HepG2 (cell line): Measurements from ENCODE around the gene CRIP1. TPM values are rescaled to one million over a fixed set of nuclear protein-coding genes. Genes with fewer than 3 reads are reported as not detected.

Source experiments
- CCDC6 ChIP-seq: sonication (generic); formaldehyde crosslinking; IDR thresholded peaks from 2 replicates; pipeline ENCODE4 v1.8.1; 2022; ENCODE audit warnings: mild to moderate bottlenecking, missing genetic modification reagents, moderate library complexity
- HNRNPLL ChIP-seq: fragments of 200-400 bp; formaldehyde crosslinking; IDR thresholded peaks from 2 replicates; pipeline ENCODE4 v1.6.1; 2017; ENCODE audit warnings: mild to moderate bottlenecking, low read depth, low read length; ENCODE audit not compliant: poor library complexity, severe bottlenecking
- IRF9 ChIP-seq: sonication (generic); formaldehyde crosslinking; IDR thresholded peaks from 2 replicates; pipeline ENCODE4 v1.8.0; 2022; ENCODE audit warnings: missing genetic modification reagents, mild to moderate bottlenecking, borderline replicate concordance
- MIER2 ChIP-seq: IDR thresholded peaks from 2 replicates; pipeline ENCODE4 v1.6.1; 2016; ENCODE audit warnings: missing biosample characterization, missing genetic modification reagents
- SPEN ChIP-seq: sonication (generic); formaldehyde crosslinking; IDR thresholded peaks from 2 replicates; pipeline ENCODE4 v1.5.1; 2020; ENCODE audit warnings: low read depth, mild to moderate bottlenecking, missing genetic modification reagents
- SRY ChIP-seq: sonication (generic); formaldehyde crosslinking; IDR thresholded peaks from 2 replicates; pipeline ENCODE4 v1.8.0; 2022; ENCODE audit warnings: mild to moderate bottlenecking, missing genetic modification reagents
- TBX3 ChIP-seq: fragments of 450-650 bp; IDR thresholded peaks from 2 replicates; pipeline ENCODE4 v1.6.1; 2017; ENCODE audit warnings: antibody characterized with exemption, mild to moderate bottlenecking, inconsistent platforms, borderline replicate concordance
- TCF12 ChIP-seq, 2 experiments: fragments of 450-650 bp in 1 of 2; sonication (generic) in 1 of 2; formaldehyde crosslinking in 1 of 2; IDR thresholded peaks; 2 replicates each; pipeline versions ENCODE4 v1.6.1 to v1.8.0; 2017 to 2022; ENCODE audit warnings: antibody characterized with exemption in 1 of 2, mild to moderate bottlenecking in 1 of 2, missing genetic modification reagents in 1 of 2, moderate library complexity in 1 of 2
- ZFP82 ChIP-seq: sonication (generic); formaldehyde crosslinking; IDR thresholded peaks from 2 replicates; pipeline ENCODE4 v1.5.1; 2020; ENCODE audit warnings: mild to moderate bottlenecking, missing genetic modification reagents, borderline replicate concordance
- ZFX ChIP-seq: sonication (generic); formaldehyde crosslinking; IDR thresholded peaks from 2 replicates; pipeline ENCODE4 v1.4.0; 2020; ENCODE audit warnings: mild to moderate bottlenecking, low read depth, missing genetic modification reagents, moderate library complexity
- ZNF280B ChIP-seq: sonication (generic); formaldehyde crosslinking; IDR thresholded peaks from 2 replicates; pipeline ENCODE4 v1.5.0; 2020; ENCODE audit warnings: missing genetic modification reagents, mild to moderate bottlenecking, borderline replicate concordance
- ZNF687 ChIP-seq: sonication (generic); formaldehyde crosslinking; IDR thresholded peaks from 2 replicates; pipeline ENCODE4 v1.5.1; 2020; ENCODE audit warnings: mild to moderate bottlenecking, missing genetic modification reagents, moderate library complexity
- polyA plus RNA-seq, 8 experiments: library from polyadenylated mRNA; depleted of rRNA in 3 of 8; stranded (reverse) in 7 of 8; unstranded in 1 of 8; fragments of >200 nt; fragmentation: Illumina TruSeq in 4 of 8; extraction: Trizol in 4 of 8; gene quantifications; 2 replicates each; pipeline versions ENCODE4 v1.2.1 to v1.2.3, GENCODE V29; 2011 to 2016; ENCODE audit warnings: low read depth in 4 of 8, missing spikeins in 1 of 8, mixed read lengths in 1 of 8; ENCODE audit not compliant: insufficient read depth in 1 of 8
- total RNA-seq, 5 experiments: library from RNA; depleted of rRNA; stranded (reverse); fragments of >200 nt; fragmentation: Illumina TruSeq; extraction: Trizol; gene quantifications; 2 replicates each; pipeline ENCODE4 v1.2.3, GENCODE V29; 2016; ENCODE audit warnings: low read depth in 1 of 5
- TF ChIP-seq, protein P1 (sequence below): sonication (generic); formaldehyde crosslinking; IDR thresholded peaks from 2 replicates; pipeline ENCODE4 v1.5.0; 2020; ENCODE audit warnings: missing genetic modification reagents, mild to moderate bottlenecking, borderline replicate concordance
- TF ChIP-seq, protein P2 (sequence below): sonication (generic); formaldehyde crosslinking; IDR thresholded peaks from 2 replicates; pipeline ENCODE4 v1.4.0; 2020; ENCODE audit warnings: missing genetic modification reagents, borderline replicate concordance

CRIP1 gene
- total and polyA plus RNA-seq, 2 of the 13 experiments (the other 11 are each of a cell fraction or from before 2014, with no cell fraction given), result 53.9 to 59.5 TPM

DNA sequence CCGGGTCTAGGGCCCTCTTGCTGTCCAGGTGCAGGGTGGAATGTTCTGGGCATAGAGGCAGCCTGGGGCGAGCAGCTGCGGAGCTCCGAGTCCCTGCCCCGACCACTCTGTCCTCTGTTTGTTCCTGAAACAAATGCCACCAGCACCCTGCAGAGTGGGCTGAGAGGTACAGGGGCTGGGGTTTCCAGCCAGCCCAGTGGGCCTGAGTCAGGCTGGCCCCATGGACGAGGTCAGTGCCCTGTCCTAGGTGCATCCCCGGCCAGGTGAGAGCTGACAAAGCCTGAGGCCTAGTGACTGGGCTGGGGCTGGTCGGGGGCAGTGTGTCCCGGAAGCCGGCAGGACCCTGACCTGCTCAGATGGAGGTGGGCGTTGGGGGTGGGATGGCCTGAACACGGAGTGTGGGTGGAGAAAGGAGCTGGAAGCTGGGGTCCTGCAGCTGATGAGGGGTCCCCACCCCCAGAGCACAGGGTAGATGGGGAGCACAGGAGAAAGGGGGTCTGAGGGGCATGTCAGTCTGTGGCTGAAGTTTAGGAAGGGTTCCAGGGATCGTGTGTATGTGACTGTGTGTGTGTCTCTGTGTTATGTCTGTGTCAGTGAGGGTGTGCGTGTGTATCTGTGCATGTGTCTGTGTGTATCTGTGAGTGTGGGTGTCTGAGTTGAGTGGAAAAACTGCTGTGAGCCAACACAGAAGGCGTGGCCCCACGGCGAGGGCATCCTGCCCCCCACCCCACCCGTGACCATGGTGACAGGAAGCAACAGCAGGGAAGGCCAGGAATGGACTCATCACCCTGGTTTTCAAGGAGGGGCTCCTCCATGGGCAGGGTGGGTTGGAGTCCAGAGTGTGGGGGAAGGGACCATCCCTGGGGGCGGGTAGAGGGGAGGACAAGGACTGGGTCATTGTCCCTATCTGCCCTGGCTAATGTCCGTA is 2.4 kb upstream of the CRIP1 start (continued):
- TF ChIP-seq IRF9 (no peak), ZNF687 (peak; percentile 56), HNRNPLL (no peak), TCF12 (IDR thresholded peaks at IDR 0.05) (no peak), TCF12 (CRISPR knock-in tag; IDR thresholded peaks at IDR 0.05) (no peak), SRY (CRISPR knock-in tag) (no peak), MIER2 (CRISPR knock-in tag) (no peak), ZFX (peak; percentile 65), ZFP82 (CRISPR knock-in tag) (no peak), CCDC6 (CRISPR knock-in tag) (no peak), TBX3 (no peak), SPEN (CRISPR knock-in tag) (0 out of 2 replicates have a peak, but pooled peaks have one; percentile 26), ZNF280B (CRISPR knock-in tag) (peak; percentile 14; the same call in 1 of the 2 replicates)
- TF ChIP-seq, protein P1, sequence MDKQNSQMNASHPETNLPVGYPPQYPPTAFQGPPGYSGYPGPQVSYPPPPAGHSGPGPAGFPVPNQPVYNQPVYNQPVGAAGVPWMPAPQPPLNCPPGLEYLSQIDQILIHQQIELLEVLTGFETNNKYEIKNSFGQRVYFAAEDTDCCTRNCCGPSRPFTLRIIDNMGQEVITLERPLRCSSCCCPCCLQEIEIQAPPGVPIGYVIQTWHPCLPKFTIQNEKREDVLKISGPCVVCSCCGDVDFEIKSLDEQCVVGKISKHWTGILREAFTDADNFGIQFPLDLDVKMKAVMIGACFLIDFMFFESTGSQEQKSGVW, result no peak
- TF ChIP-seq, protein P2, sequence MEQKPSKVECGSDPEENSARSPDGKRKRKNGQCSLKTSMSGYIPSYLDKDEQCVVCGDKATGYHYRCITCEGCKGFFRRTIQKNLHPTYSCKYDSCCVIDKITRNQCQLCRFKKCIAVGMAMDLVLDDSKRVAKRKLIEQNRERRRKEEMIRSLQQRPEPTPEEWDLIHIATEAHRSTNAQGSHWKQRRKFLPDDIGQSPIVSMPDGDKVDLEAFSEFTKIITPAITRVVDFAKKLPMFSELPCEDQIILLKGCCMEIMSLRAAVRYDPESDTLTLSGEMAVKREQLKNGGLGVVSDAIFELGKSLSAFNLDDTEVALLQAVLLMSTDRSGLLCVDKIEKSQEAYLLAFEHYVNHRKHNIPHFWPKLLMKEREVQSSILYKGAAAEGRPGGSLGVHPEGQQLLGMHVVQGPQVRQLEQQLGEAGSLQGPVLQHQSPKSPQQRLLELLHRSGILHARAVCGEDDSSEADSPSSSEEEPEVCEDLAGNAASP (CRISPR knock-in tag), result peak; percentile 48; the same call in 1 of the 2 replicates
